AG10803 (cell line): ENCODE data around the gene SPATS2L.

Source experiments
- DNase-seq: peaks from one replicate; pipeline ENCODE4 v3.0.0; 2010; ENCODE audit warnings: low read depth
- H3K4me3 ChIP-seq: 2 replicates; pipeline ENCODE4 v1.5.1; 2011; ENCODE audit warnings: mild to moderate bottlenecking, low read length, control low read depth
- TF ChIP-seq, protein P1 (sequence below): conservative IDR thresholded peaks from 2 replicates; pipeline ENCODE4 v1.5.1; 2011; ENCODE audit warnings: mild to moderate bottlenecking, low read length, control low read depth, inconsistent platforms

The SPATS2L gene

DNA sequence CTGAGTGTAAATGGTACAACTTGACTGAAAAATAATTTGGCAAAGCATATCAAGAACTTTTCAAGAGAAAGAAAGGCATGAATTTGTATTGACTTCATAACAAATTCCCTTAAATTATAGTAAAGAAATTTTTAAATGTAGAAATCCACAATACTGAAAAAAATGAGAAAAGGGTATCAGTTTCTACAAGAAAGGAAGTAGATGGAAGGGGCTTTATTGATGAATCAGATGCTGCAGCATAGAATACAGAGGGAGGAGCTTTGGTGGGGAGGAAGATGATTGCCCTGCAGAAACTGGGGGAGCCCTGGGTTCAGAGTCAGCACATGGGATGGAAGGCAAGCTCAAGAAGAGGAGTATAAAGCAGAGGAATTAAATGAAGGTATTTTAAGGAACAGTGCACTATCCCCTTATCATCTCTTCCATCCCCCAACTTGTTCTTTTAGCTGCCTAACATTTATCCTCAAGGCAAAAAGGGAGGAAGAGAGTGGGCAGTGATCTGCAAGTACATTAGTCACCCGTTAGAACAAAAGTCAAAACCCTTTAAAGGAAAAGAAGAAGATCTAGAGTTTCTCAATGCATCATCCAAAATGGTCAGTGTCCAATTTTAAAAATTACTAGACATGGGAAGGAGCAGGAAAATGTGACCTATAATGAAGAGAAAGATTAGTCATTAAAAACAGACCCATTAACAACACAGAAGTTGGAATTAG lies 125.7 kb downstream of the SPATS2L start:
- no peak for DNase-seq
- TF ChIP-seq, protein P1, sequence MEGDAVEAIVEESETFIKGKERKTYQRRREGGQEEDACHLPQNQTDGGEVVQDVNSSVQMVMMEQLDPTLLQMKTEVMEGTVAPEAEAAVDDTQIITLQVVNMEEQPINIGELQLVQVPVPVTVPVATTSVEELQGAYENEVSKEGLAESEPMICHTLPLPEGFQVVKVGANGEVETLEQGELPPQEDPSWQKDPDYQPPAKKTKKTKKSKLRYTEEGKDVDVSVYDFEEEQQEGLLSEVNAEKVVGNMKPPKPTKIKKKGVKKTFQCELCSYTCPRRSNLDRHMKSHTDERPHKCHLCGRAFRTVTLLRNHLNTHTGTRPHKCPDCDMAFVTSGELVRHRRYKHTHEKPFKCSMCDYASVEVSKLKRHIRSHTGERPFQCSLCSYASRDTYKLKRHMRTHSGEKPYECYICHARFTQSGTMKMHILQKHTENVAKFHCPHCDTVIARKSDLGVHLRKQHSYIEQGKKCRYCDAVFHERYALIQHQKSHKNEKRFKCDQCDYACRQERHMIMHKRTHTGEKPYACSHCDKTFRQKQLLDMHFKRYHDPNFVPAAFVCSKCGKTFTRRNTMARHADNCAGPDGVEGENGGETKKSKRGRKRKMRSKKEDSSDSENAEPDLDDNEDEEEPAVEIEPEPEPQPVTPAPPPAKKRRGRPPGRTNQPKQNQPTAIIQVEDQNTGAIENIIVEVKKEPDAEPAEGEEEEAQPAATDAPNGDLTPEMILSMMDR, result no peak
- H3K4me3 ChIP-seq, result no peak overlapping the region

DNA sequence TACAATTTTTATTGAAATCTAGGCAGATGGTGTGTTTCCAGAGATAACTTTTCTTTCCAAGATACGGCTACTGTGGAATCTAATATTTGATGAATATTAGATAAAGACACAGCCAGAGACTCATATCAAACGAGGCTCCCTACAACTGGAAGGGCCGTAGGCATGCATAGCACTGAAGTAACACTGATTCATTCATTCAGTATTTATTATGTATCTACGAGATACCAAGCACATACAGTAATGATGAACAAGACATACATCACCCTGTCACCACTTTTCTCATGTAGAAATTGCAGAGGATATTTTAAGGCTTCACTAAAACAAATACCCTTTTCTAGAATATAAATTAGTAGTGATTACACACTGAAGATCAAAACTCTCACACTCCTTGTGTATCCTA lies 128.9 kb downstream of the SPATS2L start:
- TF ChIP-seq, protein P1, result no peak
- DNase-seq, result peak; percentile 43
- H3K4me3 ChIP-seq, result no peak overlapping the region

DNA sequence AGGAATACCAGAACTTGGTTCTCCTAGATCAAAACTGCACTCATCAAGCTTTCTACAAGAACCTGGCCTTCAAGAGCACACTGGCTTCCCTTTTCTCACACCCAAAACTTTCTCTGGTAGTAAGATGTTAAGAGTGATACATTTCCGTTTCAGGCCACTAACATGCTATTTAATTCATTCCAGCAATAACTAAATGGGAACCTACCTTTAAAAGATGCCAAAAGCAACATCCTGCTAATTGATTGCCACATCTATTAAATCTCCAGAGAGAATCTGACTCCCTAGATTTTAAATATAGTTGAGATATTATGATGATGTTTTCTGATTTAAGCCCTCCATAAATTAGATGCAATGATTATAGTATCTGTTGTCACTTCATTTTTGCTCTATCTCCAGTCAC lies 131.8 kb downstream of the SPATS2L start:
- no peak overlapping the region for H3K4me3 ChIP-seq
- DNase-seq, result peak; percentile 11

DNA sequence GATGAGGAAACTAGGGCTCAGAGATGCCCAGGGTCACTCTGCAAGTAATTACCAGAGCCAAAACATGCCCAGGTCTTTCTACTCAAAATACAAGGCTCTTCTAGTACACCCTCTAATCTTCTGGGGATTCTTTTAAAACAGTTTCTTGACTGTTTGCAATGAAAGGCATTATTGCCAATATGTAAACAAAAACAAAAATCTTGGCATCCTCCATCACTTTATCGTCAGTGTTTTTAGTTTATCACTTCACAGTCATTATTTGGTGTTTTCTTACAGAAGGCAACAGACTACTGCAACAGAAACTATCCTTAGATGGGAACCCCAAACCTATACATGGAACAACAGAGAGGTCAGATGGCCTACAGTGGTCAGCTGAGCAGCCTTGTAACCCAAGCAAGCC lies 132.4 kb downstream of the SPATS2L start:
- TF ChIP-seq, protein P1, result no peak
- no peak overlapping the region for H3K4me3 ChIP-seq
- no peak for DNase-seq

More for the DNA sequence above, 131.8 kb downstream of the SPATS2L start:
- TF ChIP-seq, protein P1, result no peak

DNA sequence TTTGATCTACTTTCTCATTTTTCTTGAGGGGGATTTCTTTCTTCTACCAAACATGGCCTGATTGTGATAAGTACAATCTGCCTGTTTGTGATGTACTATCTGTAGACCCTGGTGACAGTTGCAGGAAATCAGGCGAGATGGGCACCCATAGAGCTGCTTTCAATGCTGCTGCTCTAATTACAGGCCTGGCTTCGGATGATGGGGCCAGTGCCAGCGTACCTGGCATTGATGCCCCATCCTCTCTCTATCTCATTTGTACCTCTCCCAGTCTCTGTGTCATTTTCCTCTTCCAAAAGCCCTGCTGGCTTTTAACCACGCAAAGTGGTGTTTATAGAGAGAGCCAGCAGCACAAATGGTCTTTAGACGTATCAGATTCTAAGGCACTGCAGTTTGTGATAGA lies 133.5 kb downstream of the SPATS2L start:
- no peak overlapping the region for H3K4me3 ChIP-seq
- TF ChIP-seq, protein P1, result no peak
- DNase-seq, result no peak

DNA sequence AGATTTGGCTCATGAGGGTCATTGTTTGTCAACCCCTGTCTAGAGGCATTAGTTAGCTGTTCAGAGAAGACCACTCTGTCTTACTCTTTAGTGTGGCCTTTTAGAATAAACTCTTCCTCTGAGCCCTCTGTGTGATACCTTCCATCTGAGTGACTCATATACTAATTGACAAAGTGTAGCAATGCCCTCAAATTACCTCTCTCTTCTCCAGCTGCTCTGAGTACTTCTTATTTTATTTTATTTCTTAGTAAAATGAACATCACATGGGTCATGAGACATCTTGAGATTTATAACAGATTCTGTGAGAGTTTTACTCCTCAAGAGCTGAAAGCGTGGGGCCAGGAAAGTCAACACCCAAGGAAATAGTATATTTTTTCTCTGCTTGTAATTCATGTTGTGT lies 136.0 kb downstream of the SPATS2L start:
- TF ChIP-seq, protein P1, result no peak
- DNase-seq, result peak; percentile 74
- no peak overlapping the region for H3K4me3 ChIP-seq

DNA sequence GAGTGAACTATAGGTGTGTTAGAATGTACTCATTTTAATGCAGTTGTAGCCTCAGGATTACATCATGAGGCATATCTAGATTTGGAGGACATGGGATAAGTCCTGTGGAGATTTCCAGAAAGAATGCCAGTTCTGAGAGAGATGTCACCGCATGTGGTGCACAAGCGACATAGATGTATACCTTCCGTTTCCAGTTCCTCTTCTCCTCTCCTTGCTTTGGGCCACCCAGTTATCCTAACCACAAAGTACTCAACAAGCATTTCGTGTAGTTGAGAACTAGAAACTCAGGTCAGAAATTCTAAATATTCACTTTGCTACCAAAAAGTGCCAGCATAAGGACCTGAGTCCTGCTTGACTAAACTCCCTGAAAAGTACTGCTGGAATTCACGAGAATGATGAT lies 136.9 kb downstream of the SPATS2L start:
- TF ChIP-seq, protein P1, result no peak
- no peak for DNase-seq
- no peak overlapping the region for H3K4me3 ChIP-seq
